Activated T-cell treated with anti-CD3 and anti-CD28 coated beads, Interleukin-2, amount 50 U/mL, for 24 hours (primary cell): ENCODE measurements around the gene SRRM1.
A peak's percentile ranks its signal among the peaks of the same experiment; 100 is the strongest.
"Not testable (repeated sequence)": the region's sequence is repeated elsewhere in the genome, so short reads cannot be mapped to it uniquely, and the experiment has no call there.

Experiments used
- DNase-seq: peaks from one replicate; pipeline ENCODE4 v3.0.0-alpha.2; 2020
- H3K27ac Mint-ChIP-seq: 2 replicates; pipeline ENCODE4 v1.8.0; 2020; ENCODE audit warnings: mild to moderate bottlenecking, mixed read lengths
- H3K27me3 Mint-ChIP-seq: 2 replicates; pipeline ENCODE4 v1.8.0; 2020; ENCODE audit warnings: mixed read lengths
- H3K36me3 Mint-ChIP-seq: 2 replicates; pipeline ENCODE4 v1.8.0; 2020; ENCODE audit warnings: low read depth, mixed read lengths
- H3K4me1 Mint-ChIP-seq: 2 replicates; pipeline ENCODE4 v1.8.0; 2020; ENCODE audit warnings: low read depth, mixed read lengths
- H3K4me3 Mint-ChIP-seq: 2 replicates; pipeline ENCODE4 v1.8.0; 2020; ENCODE audit warnings: mild to moderate bottlenecking, moderate library complexity, mixed read lengths
- H3K9me3 Mint-ChIP-seq: 2 replicates; pipeline ENCODE4 v1.8.0; 2020; ENCODE audit warnings: mixed read lengths

SRRM1 gene

GRCh38 chr1:24659993-24660665 lies 17.0 kb downstream of the SRRM1 start:
- H3K4me1 Mint-ChIP-seq = peaks cover 45% of the 10 kb centered on the region
- H3K4me3 Mint-ChIP-seq = no peak overlapping the region
- H3K36me3 Mint-ChIP-seq = peaks cover 95% of the 10 kb centered on the region
- peak overlapping the region; percentile 81 for H3K27ac Mint-ChIP-seq
- DNase-seq = no peak
- no peaks in the 10 kb centered on the region for H3K9me3 Mint-ChIP-seq
- H3K27me3 Mint-ChIP-seq = no peaks in the 10 kb centered on the region

GRCh38 chr1:24664507-24665033 lies 21.5 kb downstream of the SRRM1 start:
- DNase-seq = no peak
- H3K36me3 Mint-ChIP-seq = peaks cover 94% of the 10 kb centered on the region
- no peaks in the 10 kb centered on the region for H3K9me3 Mint-ChIP-seq
- no peak overlapping the region for H3K27ac Mint-ChIP-seq
- no peak overlapping the region for H3K4me3 Mint-ChIP-seq
- H3K4me1 Mint-ChIP-seq = peaks cover 12% of the 10 kb centered on the region
- H3K27me3 Mint-ChIP-seq = no peaks in the 10 kb centered on the region

GRCh38 chr1:24666794-24667193 lies 23.7 kb downstream of the SRRM1 start:
- no peak for DNase-seq
- no peak overlapping the region for H3K4me3 Mint-ChIP-seq
- H3K4me1 Mint-ChIP-seq = peaks cover 3% of the 10 kb centered on the region
- no peak overlapping the region for H3K27ac Mint-ChIP-seq
- H3K27me3 Mint-ChIP-seq = no peaks in the 10 kb centered on the region
- no peaks in the 10 kb centered on the region for H3K9me3 Mint-ChIP-seq
- peaks cover 96% of the 10 kb centered on the region for H3K36me3 Mint-ChIP-seq

DNA sequence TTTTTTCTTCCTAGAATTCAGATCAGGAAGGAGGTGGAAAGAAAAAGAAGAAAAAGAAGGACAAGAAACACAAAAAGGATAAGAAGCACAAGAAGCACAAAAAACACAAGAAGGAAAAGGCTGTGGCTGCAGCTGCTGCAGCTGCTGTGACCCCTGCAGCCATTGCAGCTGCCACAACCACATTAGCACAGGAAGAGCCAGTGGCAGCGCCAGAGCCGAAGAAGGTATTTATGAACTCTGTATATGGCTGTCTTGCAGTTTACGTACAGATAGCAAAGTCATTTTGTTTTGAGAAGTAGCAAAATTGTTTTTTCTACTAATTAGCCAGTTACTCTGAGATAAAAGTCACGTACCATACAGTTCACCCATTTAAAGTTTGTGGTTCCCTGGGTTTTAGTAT lies 28.3 kb downstream of the SRRM1 start:
- H3K27ac Mint-ChIP-seq = peak overlapping the region; percentile 39

DNA sequence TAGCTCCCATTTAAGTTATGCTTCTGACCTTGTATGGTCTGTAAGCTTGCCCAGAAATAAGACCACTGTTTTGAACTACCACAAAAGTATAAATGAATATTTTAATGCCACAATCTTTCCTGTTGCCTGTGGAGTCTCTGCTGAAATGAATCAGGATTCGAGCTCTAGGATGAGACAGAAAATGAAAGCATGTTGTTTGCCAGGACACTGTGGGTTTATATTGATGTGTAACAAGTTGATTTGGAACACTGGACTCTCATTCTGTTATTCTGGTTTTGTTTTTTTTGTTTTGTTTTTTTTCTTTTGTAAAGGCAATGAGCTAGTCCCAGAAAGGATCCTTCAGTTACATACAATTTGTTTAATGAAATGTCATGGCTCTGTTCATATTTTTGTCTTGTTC lies 29.6 kb downstream of the SRRM1 start:
- not testable (repeated sequence) for H3K4me1 Mint-ChIP-seq, H3K27me3 Mint-ChIP-seq, H3K9me3 Mint-ChIP-seq, DNase-seq, H3K4me3 Mint-ChIP-seq
- H3K27ac Mint-ChIP-seq = peak overlapping the region; percentile 79
- peaks cover 96% of the 10 kb centered on the region for H3K36me3 Mint-ChIP-seq

More for the DNA sequence above, 28.3 kb downstream of the SRRM1 start:
- H3K4me1 Mint-ChIP-seq, DNase-seq, H3K4me3 Mint-ChIP-seq, H3K27me3 Mint-ChIP-seq, H3K9me3 Mint-ChIP-seq: not testable (repeated sequence)
- peaks cover 96% of the 10 kb centered on the region for H3K36me3 Mint-ChIP-seq

DNA sequence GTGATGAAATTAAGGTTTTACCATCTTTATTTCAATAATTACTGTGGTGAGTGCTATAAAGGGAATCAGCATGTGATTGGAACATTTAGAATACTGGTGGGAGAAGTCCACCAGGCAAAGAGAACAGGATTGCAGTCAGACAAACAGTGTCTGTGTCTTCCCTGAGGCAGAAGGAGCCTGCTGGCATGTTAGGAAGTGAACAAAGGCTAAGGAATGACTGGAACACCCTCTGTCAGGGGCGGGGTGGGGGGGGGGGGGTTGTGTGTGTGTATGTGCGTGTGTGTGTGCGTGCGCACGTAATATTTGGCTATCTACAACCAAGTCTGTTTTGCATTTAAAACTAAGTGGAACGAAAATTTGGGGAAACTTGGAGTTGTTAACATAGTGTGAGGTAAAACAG lies 30.2 kb downstream of the SRRM1 start:
- H3K9me3 Mint-ChIP-seq = no peaks in the 10 kb centered on the region
- H3K36me3 Mint-ChIP-seq = peaks cover 95% of the 10 kb centered on the region
- H3K27ac Mint-ChIP-seq = peak overlapping the region; percentile 13
- H3K4me1 Mint-ChIP-seq = no peaks in the 10 kb centered on the region
- H3K4me3 Mint-ChIP-seq = no peak overlapping the region
- no peak for DNase-seq
- no peaks in the 10 kb centered on the region for H3K27me3 Mint-ChIP-seq

DNA sequence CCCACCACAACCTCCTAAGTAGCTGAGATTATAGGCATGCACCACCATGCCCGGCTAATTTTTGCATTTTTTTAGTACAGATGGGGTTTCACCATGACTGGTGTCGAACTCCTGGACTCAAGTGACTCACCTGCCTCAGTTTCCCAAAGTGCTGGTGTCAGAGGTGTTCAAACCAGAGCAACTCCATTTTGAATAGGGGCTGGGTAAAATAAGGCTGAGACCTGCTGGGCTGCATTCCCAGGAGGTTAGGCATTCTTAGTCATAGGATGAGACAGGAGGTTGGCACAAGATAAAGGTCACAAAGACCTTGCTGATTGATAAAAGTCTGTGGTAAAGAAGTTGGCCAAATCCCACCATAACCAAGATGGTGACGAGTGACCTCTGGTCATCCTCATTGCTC lies 35.3 kb downstream of the SRRM1 start:
- H3K4me3 Mint-ChIP-seq, H3K27ac Mint-ChIP-seq, H3K27me3 Mint-ChIP-seq, H3K4me1 Mint-ChIP-seq, H3K9me3 Mint-ChIP-seq, DNase-seq: not testable (repeated sequence)
- peaks cover 53% of the 10 kb centered on the region for H3K36me3 Mint-ChIP-seq

DNA sequence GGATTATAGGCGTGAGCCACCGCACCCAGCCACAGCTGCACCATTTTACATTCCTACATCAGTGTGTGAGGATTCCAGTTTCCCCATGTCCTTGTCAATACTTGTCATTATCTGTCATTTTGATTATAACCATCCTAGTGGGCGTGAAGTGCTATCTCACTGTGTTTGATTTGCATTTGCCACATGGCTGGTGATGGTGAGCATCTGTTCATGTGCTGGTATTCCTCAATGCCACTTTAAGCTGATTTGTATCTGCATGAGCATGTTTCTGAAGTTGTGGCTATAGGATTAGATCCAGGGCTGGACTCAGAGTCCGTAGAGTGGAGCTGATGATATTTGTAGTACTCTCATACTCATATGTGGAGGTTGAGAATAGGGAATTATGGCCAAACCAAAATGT lies 36.6 kb downstream of the SRRM1 start:
- peaks cover 40% of the 10 kb centered on the region for H3K36me3 Mint-ChIP-seq
- H3K4me1 Mint-ChIP-seq = no peaks in the 10 kb centered on the region
- no peak overlapping the region for H3K4me3 Mint-ChIP-seq
- H3K27ac Mint-ChIP-seq = no peak overlapping the region
- H3K27me3 Mint-ChIP-seq = no peaks in the 10 kb centered on the region
- no peak for DNase-seq
- no peaks in the 10 kb centered on the region for H3K9me3 Mint-ChIP-seq

DNA sequence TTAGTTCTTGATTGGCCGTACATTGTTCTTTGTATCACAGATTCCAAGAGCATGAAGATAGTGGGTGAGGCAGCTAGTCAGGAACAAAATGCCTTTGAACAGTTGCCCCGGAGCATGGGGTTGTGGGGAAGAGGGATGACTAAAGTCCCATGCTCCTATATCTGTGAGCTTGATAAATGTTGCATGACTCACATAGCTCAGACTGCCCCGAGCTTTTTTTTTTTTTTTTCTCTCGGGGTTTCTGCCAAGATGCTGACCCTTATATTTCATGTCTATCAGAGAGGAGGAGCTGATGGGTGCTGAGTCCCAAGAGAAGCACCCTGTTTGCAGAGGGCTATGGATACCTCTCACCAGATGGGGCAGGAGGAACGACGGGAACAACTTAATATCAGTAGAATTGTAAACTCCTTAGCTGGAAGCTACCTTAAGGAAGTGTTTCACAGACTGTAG lies 40.6 kb downstream of the SRRM1 start:
- no peak for DNase-seq
- Mint-ChIP-seq H3K9me3 (no peaks in the 10 kb centered on the region), H3K36me3 (peaks cover 7% of the 10 kb centered on the region), H3K4me3 (no peak overlapping the region), H3K27me3 (no peaks in the 10 kb centered on the region), H3K27ac (no peak overlapping the region), H3K4me1 (no peaks in the 10 kb centered on the region)

DNA sequence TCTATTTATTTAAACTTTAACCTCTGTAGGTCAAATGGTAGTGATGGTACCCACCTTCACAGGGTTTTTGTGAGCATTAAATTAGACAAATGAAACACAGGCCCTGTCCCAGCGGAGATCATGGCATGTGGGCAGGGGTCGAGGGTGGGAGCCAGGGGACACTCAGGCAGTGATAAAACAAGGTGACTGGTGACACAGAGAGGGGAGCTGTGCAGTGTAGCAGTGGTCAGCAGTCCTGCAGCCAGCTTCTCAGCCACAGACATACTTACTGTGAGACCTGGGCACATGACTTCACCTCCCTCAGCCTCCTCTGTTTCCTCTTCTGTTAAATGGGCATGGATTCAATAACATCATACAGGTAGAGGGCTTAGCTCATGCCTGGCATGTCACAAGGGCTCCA lies 44.9 kb downstream of the SRRM1 start:
- H3K4me1 Mint-ChIP-seq = no peaks in the 10 kb centered on the region
- no peaks in the 10 kb centered on the region for H3K27me3 Mint-ChIP-seq
- H3K27ac Mint-ChIP-seq = no peak overlapping the region

GRCh38 chr1:24688621-24689195 lies 45.6 kb downstream of the SRRM1 start:
- H3K9me3 Mint-ChIP-seq = no peaks in the 10 kb centered on the region

More for the DNA sequence above, 44.9 kb downstream of the SRRM1 start:
- Mint-ChIP-seq H3K4me3 (no peak overlapping the region), H3K9me3 (no peaks in the 10 kb centered on the region), H3K36me3 (no peaks in the 10 kb centered on the region)
- no peak for DNase-seq

GRCh38 chr1:24691051-24691450 lies 47.9 kb downstream of the SRRM1 start:
- no peak overlapping the region for H3K4me3 Mint-ChIP-seq
- no peak overlapping the region for H3K27ac Mint-ChIP-seq
- no peaks in the 10 kb centered on the region for H3K9me3 Mint-ChIP-seq
- H3K4me1 Mint-ChIP-seq = peaks cover 3% of the 10 kb centered on the region
- no peaks in the 10 kb centered on the region for H3K27me3 Mint-ChIP-seq
- no peak for DNase-seq
- H3K36me3 Mint-ChIP-seq = no peaks in the 10 kb centered on the region

More at GRCh38 chr1:24688621-24689195, 45.6 kb downstream of the SRRM1 start:
- Mint-ChIP-seq H3K4me1 (no peaks in the 10 kb centered on the region), H3K27me3 (no peaks in the 10 kb centered on the region), H3K36me3 (no peaks in the 10 kb centered on the region), H3K27ac (no peak overlapping the region), H3K4me3 (no peak overlapping the region)
- DNase-seq = peak; percentile 69

DNA sequence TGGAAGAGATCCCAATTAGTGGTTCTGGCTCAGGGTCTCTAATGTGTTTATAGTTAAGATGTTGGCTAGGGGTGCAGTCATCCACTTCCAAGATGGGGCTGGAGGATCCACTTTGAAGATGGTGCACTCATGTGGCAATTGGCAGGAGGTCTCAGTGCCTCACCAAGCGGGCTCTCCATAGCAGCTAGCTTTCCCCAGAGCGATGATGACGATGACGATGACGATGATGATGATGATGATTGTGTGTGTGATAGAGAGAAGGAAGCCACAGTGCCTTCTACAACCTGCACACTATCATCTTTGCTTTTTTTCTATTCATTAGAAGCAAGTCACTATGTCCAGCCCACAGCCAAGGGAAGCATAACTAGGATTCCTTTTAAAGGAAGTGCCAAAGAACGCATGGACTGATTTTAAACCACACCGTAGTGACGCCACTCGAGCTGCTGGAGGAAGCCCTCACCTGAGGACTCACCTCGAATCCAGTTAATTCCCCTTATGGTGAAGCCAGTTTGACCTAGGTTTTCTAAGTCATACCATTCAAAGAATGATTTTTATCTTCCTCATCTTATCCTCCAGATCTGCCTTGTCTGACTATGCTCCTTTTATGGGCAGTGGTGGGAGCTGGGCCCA lies 49.4 kb downstream of the SRRM1 start:
- Mint-ChIP-seq H3K36me3 (no peaks in the 10 kb centered on the region), H3K4me1 (peaks cover 4% of the 10 kb centered on the region), H3K9me3 (no peaks in the 10 kb centered on the region), H3K27me3 (no peaks in the 10 kb centered on the region), H3K27ac (no peak overlapping the region), H3K4me3 (no peak overlapping the region)
- DNase-seq = no peak

DNA sequence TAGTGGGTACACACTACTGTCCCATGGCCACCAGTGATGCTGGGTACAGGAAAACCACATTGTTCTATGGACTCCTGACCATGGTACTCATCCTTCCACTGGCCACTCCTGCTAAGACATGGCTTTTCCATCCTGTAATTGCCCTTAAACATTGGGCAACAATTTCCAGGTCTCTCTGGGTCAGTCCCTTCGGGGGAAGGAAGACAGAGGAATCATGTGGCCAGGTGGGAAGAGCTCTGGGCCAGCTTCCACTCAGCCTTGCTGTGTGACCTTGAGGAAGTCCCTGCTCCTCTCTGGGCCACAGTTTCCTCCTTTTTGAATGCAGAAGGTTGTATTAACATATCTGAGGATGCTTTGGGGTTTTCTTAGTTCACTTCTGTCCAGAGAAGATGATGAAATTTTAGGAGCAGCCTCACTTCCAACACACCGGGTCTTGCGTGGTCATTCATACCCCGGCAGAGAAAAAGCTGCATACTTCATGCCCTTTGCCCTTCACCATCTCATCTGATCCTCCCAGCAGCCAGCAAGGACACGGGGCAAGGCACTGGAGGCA lies 50.8 kb downstream of the SRRM1 start:
- Mint-ChIP-seq H3K27ac (no peak overlapping the region), H3K4me1 (peaks cover 4% of the 10 kb centered on the region), H3K27me3 (no peaks in the 10 kb centered on the region), H3K36me3 (no peaks in the 10 kb centered on the region), H3K9me3 (no peaks in the 10 kb centered on the region), H3K4me3 (no peak overlapping the region)
- no peak for DNase-seq

DNA sequence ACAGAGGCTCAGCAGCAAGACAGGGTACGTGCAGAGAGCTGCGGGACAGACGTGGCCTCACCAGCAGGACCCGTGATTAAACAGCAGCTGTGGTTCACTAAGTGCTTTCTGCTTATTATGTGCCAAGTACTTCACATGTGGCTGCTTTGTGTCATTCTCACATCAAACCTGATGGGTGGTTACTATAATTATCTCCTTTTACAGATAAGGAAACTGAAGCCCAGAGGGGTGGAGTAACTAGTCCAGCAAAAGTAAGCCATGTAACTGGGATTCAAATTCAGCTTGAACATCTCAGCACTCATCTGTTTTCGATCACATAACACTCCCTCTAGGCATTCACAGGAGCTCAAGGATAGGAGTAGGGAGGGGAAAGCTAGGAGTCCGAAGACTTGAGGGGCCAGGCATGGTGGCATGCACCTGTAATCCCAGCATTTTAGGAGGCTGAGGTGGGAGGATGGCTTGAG lies 51.3 kb downstream of the SRRM1 start:
- no peaks in the 10 kb centered on the region for H3K27me3 Mint-ChIP-seq
- no peak for DNase-seq

More for the DNA sequence above, 51.3 kb downstream of the SRRM1 start:
- Mint-ChIP-seq H3K27ac (no peak overlapping the region), H3K9me3 (no peaks in the 10 kb centered on the region), H3K4me1 (peaks cover 4% of the 10 kb centered on the region), H3K36me3 (no peaks in the 10 kb centered on the region), H3K4me3 (no peak overlapping the region)
